ENCODE measurements around the gene BPIFB2.

BPIFB2 gene

DNA sequence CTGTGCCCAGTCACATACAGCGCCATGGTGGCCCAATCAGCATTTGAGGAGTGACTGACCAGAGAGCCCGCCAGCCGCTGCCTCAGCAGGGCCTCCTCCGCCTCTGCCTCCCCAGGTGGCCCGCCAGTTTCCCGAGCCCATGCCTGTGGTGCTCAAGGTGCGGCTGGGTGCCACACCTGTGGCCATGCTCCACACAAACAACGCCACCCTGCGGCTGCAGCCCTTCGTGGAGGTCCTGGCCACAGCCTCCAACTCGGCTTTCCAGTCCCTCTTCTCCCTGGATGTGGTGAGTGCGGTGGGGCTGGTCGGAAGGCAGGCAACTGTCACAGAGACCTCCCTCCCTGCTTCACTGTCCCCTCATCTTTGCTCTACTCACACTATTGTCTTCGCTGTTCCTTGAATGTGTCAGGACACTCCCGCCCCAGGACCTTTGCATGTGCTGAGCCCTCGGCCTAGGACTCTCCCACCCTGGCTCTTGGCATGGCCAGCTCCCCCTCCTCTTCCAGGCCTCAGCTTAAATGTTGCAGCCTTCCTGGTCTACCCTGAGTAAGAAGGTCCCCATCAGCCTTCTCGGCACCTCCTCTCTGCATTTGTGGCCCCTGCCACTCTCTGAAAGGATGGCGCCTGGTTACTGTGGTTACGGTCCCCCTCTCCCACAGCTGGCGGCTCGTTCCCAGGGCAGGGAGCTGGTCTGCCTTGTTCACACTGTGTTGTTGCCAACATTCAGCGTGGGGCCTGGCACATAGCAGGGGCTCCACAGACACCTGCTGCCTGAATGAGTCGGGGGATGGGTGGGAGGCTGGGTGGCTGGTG lies 12.2 kb downstream of the BPIFB2 start:
- in situ Hi-C loops (cut with HindIII; ENCODE audit: low sequenced_read_pairs): no loop called here

GRCh38 chr20:33020278-33021161 lies 13.0 kb downstream of the BPIFB2 start:
- in situ Hi-C loops (cut with HindIII; ENCODE audit: low sequenced_read_pairs): no loop called here

GRCh38 chr20:33021879-33022278 lies 14.4 kb downstream of the BPIFB2 start:
- in situ Hi-C loops (cut with HindIII; ENCODE audit: low sequenced_read_pairs): no loop called here

- in situ Hi-C loops (cut with HindIII; ENCODE audit: low sequenced_read_pairs): no loop called here
Observed at GRCh38 chr20:33022289-33022688, 14.8 kb downstream of the BPIFB2 start.

DNA sequence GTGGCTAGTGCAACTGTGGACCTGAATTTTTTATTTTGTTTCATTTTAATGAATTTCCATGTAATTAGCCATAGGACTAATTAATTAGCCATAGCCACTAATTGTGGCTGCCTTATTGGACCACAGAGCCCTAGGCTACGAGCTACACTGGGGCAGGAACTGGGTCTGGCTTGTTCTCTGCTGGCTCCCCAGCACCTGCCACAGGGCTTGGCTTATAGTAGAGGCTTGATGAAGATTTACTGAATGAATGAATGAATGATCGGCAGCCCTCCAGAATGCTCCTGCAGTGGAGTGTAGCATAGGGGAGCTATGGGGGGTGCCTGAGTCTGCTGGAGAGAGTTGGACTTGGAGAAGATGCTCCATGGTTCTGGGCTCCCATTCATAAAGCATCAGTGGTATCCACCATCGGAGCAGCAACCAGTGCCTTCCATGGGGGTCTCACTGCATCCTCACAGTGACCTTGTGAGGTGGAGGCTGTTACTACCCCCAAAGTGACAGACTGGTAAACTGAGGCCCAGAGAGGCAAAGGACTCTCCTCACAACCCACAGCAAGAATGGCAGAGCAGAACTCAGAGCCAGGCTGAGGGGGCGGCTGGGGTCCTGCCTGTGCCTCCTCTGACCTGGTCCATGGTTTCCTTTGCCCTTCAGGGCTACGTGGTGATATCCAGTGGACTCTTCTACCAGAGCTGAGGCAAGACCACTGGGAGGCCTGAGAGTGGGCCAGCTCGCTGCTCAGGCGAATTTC lies 15.4 kb downstream of the BPIFB2 start:
- in situ Hi-C loops (cut with HindIII; ENCODE audit: low sequenced_read_pairs): no loop called here

GRCh38 chr20:33023439-33024242 lies 16.1 kb downstream of the BPIFB2 start:
- in situ Hi-C loops (cut with HindIII; ENCODE audit: low sequenced_read_pairs): no loop called here

DNA sequence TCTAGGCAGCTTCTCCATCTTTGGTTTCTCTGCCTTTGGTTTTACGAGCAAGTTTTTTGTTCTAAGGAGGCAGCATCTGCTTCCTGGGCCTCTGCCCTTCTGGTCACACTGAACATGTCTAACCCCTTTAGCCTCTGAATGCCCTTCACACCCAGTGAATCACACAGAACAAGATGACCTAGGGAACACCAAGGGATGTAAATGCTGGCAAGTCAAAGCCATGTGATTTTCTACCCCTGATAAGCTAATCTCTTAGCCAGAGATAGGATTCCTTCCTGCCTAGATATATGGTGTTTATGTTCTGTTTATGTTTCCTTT lies 16.7 kb downstream of the BPIFB2 start:
- in situ Hi-C loops (cut with HindIII; ENCODE audit: low sequenced_read_pairs): no loop called here

- in situ Hi-C loops (cut with HindIII; ENCODE audit: low sequenced_read_pairs): no loop called here
Observed at GRCh38 chr20:33024609-33025317, 17.3 kb downstream of the BPIFB2 start.

GRCh38 chr20:33025318-33025876 lies 17.9 kb downstream of the BPIFB2 start:
- in situ Hi-C loops (cut with HindIII; ENCODE audit: low sequenced_read_pairs): no loop called here

GRCh38 chr20:33026072-33026778 lies 18.7 kb downstream of the BPIFB2 start:
- in situ Hi-C loops (cut with HindIII; ENCODE audit: low sequenced_read_pairs): no loop called here

DNA sequence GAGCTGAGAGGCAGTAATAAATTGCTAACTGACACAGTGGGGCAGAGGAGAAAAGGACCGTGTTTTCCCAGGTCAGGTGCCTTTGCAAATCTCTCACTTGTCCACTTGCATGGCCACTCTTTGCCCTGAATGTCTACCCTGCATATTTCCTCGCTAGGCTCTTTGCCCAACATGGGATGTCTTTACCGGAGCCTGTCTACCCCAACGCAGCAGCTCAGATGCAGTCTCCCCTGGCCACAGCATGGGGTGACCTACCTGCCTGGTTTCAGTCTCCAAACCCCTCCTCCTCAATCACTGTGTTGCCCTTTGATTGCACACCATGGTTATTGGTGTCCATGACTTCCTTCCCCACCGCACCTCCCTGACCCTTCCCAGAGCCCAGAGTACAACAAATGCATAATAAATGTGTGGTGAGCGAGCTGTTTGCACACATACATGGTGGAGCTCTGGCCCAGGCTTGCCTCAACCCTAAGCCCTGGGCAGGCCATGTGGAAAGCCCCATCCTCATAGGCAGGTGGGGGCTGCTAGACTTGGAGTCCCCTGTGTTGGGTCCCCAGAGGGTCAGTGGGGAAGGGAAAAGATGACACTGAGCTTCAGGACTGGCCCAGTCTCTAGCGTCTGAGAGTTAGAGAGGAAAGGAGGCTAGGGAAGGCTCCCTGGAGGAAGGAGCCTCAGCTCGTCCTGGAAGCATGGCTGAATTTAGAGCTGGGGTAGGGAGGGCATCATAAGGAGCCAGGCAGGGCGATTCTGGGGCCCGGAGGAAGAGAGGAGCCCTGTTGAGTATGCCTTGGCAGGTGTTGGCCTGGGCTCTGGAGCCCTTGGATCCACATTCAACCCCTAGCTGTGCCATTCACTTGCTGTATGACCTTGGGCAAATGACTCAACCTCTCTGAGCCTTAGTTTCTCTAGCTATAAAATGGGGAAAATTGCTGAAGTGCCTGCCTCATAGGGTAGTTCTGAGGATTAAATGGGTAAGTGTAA lies 19.6 kb downstream of the BPIFB2 start:
- in situ Hi-C loops (cut with HindIII; ENCODE audit: low sequenced_read_pairs): no loop called here

DNA sequence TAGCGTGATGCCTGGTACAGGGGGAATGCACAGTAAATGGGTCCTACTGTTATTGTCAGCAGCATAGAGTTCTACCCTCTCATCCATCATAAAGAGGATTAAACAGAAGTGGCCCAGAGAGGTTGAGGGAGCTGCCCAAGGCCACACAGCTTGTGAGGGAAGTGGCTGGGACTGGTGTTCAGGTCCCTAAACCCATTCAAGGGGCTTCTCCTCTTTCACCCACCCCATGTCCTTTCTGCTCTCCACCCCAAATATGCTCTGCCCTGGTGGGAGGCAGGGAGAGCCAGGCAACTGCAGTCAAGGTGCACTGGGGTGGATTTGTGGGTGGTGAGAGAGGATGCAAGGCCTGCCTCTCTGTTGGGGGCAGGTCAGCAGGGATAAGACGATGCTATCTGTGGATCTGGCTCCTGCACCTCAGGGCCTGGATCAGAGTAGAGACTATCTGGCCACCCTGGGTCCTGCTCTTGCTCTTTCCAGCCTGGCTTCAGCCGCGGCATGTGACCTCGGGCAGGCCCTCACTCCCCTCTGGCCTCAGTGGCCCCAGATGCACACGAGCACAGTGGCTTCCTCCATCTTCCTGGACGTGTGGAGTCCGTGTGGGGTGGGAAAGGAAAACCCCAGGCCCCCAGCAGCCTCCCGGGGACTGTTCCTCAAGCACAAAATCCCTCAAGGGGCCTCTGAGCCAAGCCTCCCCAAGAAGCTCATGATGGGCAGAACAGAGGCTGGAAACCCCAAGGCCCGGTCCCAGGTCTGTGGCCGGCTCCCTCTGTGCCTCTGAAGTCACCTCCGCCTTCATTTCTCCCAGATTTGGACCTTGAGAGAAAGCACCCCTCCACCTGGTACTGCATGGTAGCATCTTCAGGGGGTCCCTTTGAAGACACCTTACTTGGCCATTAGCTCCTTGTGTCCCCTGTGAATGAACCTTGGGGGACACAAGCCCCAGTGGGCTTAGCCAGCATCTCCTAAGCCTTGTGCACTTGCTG lies 20.6 kb downstream of the BPIFB2 start:
- in situ Hi-C loops (cut with HindIII; ENCODE audit: low sequenced_read_pairs): no loop called here

DNA sequence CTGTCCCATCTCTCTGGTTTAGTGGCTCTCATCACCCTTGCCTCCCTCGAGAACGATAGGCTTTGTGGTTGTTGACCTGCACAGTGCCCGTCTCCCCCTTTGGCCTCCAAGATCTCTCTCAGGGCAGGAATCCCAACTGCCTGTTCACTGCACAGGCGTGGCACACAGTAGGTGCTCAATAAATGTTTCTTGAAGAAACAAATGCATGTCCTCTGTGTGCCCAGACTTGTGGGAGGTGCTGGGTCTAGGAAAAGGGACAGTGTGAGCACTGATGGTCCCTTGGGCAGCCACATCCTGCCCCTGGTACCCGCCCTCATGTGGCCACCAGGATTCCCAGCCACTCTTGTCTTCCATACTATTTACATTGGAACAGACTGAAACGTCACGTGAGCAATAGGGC lies 21.4 kb downstream of the BPIFB2 start:
- in situ Hi-C loops (cut with HindIII; ENCODE audit: low sequenced_read_pairs): no loop called here

GRCh38 chr20:33030076-33030475 lies 22.6 kb downstream of the BPIFB2 start:
- in situ Hi-C loops (cut with HindIII; ENCODE audit: low sequenced_read_pairs): no loop called here

- in situ Hi-C loops (cut with HindIII; ENCODE audit: low sequenced_read_pairs): no loop called here
Observed at GRCh38 chr20:33030569-33030968, 23.1 kb downstream of the BPIFB2 start.

DNA sequence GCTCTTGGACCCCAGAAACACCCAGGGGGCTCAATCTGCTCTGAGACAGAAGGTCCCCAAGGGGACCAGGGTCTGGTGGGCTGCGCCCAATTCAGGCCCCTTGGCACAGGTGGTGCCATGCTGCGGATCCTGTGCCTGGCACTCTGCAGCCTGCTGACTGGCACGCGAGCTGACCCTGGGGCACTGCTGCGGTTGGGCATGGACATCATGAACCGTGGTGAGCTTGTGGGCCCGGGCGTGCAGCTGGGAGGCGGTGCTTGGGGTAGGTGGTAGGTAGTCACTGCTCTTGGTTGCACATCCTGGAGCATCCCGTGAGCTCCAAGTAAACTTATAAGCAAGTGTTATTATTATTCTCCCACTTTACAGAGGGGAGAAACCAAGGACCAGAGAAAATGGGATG lies 24.0 kb downstream of the BPIFB2 start, which contains the start of gene BPIFB6:
TSS of gene BPIFB6 (plus strand) at position 118 of the 400 bp plus-strand sequence. CDS start at position 118, 0 bp downstream.
- in situ Hi-C loops (cut with HindIII; ENCODE audit: low sequenced_read_pairs): no loop called here

- in situ Hi-C loops (cut with HindIII; ENCODE audit: low sequenced_read_pairs): no loop called here
Observed at GRCh38 chr20:33032555-33032954, 25.1 kb downstream of the BPIFB2 start.
